HG03060 (cell line): Measurements from ENCODE around the gene ATAD3A.

Source experiments
- ATAC-seq: cut with Tn5 transposase; IDR thresholded peaks from one replicate; pipeline ENCODE4 v1.9.1; 2021; ENCODE audit warnings: low read depth, moderate number of reproducible peaks; ENCODE audit not compliant: unreplicated experiment

The ATAD3A gene

DNA sequence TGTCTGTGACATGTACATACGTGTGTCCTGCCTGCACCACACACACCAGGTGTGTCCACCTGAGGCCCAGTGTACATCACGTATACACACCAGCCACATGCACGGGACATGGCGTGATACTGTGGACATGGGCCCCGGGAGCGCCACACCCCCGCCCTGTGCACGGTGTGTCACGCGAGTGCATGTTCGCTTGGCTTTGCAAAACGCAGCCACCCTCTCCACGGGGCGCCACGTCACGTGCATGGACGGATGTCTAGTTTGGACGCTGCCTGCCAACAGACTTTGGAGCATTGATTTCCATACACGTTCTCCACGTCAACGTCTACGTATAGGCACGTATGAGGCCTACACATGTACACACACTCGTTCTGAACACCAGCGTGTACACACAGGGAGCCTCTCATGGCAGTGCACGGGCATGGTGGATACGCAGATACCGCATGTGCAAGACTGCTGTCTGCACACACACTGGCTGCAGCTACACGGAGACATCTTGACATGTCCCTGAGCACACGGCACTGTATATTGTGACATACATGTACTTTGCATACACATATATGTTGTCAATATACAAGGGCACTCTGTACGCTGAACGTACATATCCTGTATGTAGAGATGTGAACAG is 25.8 kb downstream of the ATAD3A start:
- ATAC-seq = no peak

DNA sequence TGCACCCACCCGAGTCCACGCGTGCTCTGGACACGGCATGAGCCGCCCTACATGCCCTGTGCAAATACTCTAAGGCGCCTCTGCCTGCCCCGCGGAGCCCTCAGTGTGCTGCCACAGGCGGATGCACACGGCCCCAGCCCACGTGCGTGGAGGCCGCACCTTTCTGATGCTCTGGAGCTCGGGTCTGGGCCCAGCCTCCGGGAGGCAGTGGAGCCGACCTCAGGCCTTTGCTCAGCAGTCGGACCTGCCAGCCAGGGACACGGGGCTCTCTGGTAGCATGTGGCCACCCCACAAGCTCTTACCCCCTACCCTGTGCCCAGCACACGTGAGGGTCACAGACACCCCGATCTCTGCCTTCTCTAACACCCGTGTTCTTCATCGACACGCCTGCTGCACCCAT is 26.4 kb downstream of the ATAD3A start:
- ATAC-seq = no peak

- no peak for ATAC-seq
Measured at GRCh38 chr1:1538989-1539309, 27.0 kb downstream of the ATAD3A start.

GRCh38 chr1:1539310-1540089 is 27.5 kb downstream of the ATAD3A start:
- no peak for ATAC-seq

DNA sequence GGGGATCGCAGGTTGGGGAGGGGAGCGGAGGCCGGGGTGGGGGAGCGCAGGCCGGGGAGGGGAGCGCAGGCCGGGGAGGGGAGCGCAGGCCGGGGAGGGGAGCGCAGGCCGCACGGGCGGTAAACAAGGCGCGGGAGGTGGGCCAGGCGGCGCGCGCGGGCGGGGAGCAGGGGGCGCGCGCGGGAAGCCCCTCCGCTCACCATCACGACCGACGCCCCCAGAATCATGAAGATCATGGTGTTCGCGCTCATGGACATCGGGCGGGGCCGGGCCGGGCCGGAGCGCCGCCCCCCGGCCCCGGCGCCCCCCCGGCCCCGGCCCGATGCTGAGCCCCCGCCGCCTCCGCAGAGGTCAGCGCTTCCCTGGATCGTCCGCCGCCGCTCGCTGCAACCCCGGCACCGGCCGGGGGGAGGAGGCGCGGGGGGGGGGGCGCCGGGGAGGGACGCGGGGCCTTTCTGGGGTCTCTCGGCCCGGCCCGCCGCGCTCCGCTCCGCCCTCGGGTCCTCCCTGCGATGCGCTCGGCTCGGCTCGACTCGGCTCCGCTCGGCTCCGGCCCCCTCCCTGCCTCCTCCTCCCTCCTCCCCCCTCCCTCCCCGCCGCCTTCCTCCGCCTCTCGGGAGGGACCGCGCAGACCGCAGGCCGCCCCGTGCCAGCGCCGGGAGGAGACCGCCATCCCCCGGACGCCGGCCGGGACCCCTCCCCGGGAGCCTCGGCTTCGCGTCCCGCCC is 28.3 kb downstream of the ATAD3A start, which contains the start of gene TMEM240:
TMEM240 (minus strand) TSS at position 535 of the 728 bp plus-strand sequence; CDS start at position 257, 278 bp downstream.
- no peak for ATAC-seq

GRCh38 chr1:1540818-1541628 is 29.1 kb downstream of the ATAD3A start:
- ATAC-seq = no peak

DNA sequence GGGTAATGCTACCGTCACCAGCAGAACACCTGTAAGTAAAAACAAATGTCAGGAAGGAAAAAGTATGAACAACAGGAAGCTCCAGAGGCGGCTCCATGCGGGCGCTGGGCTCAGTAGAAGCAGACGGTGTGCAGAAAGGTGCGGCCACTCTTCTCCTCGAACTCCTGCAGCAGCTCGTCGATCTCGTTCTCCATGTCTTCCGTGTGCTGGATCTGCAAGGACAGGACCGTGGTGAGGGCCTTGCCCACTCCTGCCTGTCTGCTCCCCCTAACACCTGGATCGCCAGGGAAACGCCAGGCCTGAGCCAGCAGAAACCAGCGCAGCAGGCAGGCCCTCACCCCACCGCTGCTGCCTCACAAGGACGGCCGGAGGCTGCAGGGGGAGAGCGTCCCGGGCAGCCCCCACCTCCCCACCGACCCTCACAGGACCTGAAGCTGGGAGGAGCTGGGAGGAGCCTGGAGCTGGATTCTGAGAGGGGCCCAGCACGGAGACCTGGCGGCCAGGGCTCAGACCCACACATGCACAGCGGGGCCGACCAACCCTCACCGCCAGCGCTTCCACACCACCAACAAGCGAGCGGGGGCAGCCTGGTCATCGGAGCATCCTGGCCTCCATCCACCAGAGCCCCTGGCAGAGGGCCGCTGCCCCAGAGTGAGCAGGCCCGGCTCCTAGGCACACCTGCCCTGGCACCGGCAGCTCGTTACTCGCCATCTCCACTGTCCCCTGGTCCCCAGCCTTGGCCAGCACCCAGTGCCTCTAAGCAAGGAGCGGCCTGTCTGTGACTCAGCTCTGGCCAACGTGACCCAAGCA is 30.2 kb downstream of the ATAD3A start:
- no peak for ATAC-seq

- ATAC-seq = no peak
Measured at GRCh38 chr1:1542766-1543705, 31.1 kb downstream of the ATAD3A start.

- no peak for ATAC-seq
Measured at GRCh38 chr1:1543706-1544099, 31.7 kb downstream of the ATAD3A start.

DNA sequence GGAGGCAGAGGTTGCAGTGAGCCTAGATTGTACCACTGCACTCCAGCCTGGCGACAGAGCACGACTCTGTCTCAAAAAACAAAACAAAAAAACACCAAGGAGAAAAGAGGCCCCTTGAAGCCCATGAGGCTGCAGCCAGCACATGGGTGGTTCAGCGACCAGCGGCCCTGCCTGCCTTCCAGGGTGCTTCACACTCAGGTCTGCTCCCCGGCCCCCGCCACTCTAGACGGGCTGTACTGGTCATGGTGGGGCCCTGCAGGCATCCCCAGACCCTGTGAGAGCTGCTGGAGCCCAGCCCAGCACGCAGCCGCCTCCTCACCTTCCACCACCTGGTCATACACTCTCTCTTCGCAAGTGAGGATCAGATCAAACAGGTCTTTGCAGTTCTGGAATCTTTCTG is 32.6 kb downstream of the ATAD3A start:
- no peak for ATAC-seq

DNA sequence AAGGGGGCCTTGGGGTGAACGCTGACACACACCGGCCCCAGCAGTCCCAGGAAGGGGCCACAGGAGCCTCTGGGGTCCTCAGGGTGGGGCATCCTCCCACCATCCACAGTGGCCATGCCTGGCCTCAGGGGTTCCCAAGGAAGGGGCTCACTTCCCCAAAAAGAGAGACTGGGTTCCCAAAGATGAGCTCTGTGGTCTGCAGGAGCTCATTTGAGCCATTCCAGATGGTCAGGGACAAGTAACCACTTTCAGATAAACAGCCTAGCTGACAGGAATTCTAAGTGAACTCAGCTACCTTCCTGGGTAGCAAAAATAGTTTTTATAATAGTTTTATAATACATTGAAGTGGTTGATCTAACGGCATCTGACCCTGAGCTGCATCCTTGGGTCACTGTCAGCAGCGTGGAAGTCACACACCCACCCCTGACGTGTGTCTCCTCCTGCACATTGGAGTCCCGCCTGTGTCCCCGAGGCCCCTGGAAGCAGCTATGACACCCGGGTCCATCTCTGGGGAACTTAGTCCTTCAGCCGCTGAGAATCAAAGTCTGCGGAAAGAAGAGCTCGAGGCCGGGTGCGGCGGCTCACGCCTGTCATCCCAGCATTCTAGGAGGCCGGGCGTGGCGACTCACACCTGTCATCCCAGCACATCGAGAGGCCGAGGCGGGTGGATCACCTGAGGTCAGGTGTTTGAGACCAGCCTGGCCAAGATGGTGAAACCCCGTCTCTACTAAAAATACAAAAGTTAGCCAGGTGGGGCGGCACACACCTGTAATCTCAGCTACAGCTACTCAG is 34.2 kb downstream of the ATAD3A start:
- no peak for ATAC-seq

DNA sequence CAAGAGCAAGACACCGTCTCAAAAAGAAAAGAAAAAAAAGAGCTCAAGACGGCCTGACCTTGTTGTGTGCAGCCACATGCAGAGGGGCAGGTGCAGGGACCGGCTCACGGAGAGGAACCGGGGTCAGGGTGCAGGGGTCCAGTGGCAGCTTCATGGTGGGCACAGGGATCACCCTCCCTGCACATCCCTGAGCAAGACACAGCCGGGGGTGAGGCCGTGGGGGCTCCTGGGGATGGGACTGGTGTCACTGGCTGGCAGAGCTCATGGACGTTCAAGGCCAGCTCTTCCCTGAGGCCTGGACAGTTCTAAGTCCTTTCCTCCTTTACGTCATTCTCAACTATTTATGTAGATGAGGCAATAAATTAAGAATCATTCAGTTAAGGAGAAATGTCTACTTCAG is 35.0 kb downstream of the ATAD3A start:
- no peak for ATAC-seq

DNA sequence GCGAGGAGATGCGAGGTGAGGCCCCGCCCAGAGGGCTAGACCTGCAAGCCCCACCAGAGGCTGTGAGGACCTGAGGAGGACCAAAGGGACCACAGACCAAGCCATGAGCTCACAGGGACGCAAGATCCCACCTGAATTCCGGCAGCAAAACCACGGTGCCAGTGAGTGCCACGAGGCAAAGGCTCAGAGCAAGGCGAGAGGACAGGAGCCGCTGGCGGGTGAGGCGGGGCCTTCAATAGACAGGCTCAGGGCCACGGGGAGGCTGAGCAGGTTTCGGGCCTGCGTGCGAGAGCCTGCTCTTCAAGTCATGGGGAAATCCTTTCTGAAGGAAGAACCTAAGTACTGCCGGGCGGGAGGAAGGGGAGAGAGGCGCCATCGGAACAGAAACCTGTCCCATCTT is 35.5 kb downstream of the ATAD3A start:
- ATAC-seq = no peak

DNA sequence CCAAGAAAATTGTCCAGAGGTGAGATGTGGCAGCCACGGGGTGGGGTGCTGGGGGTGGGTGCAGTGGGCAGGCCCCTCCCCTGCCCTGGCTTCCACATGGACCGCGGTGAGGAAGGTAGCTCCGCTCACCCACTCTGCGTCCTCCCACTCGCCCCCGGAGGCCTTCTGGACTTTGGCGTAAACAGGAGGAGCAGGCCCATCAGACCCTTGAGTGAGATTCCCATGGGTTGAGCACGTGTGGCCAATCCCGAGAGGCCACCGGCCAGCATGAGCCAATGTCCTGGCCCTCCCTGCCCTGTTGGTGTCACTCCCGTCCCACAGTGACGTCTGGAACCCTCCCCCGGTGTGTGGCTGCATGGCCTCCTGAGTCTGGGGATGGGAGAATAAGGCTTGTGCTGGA is 36.6 kb downstream of the ATAD3A start:
- ATAC-seq = no peak

DNA sequence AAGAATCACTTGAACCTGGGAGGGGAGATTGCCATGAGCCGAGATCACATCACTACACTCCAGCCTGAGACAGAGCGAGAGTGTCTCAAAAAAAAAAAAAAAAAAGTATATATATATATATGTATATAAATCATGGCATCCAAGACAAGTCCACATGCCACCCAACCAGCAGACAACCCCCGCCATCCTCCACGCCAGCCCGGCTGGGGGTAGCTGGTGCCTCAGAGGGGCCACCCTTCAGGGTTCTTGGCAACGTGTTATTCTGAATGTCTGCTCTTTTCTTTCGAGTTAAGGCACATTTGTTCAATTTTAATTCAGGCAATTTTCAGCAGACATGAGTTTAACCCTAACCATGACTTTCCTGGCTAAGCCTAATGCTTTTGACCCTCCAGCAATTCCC is 38.1 kb downstream of the ATAD3A start:
- no peak for ATAC-seq

DNA sequence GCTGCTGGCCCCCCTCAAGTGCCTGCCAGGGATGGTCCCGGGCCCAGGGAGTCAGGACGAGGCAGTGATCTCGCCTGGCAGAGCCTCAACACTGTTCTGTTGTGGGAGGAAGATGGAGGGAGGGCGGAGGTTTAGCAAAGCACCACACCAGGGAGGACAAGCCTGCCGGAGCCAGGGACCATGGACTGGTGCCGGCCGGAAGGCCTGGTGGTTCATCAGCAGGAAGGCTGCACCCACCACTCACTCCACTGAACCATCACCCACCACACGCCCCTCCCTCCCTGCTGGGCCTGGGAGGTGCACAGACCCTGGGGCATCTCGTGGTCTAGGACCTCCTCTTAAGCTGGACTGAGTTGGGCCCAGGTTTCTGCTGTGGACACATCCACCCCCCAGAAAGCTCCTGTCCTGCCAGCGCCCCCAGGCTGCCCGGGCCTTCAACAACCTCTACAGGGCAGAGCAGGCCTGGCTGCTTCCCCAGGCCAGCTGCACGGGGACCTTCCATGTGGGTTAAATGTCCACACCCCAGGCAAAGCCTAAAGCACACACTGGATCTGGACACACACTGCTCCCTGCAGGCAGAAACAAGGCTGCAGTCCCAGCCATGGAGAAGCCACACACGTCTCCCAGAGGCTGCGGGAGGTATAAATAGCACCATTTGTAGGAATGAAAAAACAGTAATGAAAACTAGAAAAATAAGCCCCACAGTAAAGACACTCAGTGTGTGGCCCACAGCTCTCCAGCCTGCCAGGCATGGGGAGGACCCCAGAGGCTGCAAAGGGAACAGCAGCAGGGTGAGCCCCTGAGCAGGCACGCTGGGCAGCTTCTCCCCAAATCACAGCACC is 38.9 kb downstream of the ATAD3A start:
- ATAC-seq = no peak

DNA sequence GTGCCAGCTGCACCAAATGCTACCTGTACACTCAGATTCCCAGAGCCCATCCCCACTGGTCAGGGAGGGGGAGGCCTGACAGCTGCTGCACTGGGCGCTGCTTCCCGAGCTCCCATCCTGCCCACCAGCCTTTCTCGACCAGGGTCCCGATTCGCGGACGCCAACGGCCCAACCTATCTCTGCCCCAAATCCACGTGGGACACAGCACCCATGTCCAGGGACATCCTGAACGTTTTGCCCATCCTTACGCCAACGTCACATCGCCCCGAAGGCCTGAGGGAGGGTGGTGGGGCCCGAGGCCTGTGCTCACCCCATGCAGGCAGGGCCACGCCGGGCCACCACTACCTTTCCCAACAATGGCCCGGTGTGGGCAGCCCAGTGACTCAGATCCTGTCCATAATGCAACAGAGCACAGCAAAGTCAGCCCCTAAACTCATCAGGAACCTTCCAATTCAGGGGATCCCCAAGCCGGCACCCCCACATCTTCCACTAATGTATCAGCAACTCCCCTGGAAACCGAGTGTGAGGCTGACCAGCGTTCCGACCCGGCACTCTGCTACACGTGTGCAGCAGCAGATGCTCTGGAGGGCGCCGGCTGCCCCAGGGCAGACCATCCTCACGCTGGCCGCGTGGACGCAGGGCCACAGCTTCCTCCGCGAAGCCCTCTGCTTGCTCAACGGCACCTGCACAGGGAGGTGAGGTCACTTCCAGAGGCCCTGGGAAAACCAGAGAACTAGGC is 39.7 kb downstream of the ATAD3A start:
- no peak for ATAC-seq
